Measurements from ENCODE around the gene RNF125.

Gene RNF125

GRCh38 chr18:32114293-32114942, 95.8 kb downstream of the RNF125 start:
- no peak for DNase-seq (ENCODE audit: low read depth, low spot score)
- in situ Hi-C loops (cut with HindIII; ENCODE audit: low sequenced_read_pairs): no loop called here
- no peak for TF ChIP-seq CTCF (IDR thresholded peaks at IDR 0.05; ENCODE audit: low read depth, low read length)
- no peak overlapping the region for H3K4me3 ChIP-seq (ENCODE audit: low read depth, low read length)

- no peak for DNase-seq (ENCODE audit: low read depth, low spot score)
- in situ Hi-C loops (cut with HindIII; ENCODE audit: low sequenced_read_pairs): no loop called here
- TF ChIP-seq CTCF (IDR thresholded peaks at IDR 0.05; ENCODE audit: low read depth, low read length): no peak
- H3K4me3 ChIP-seq (ENCODE audit: low read depth, low read length): no peak overlapping the region
Measured at GRCh38 chr18:32122039-32122438, 103.4 kb downstream of the RNF125 start.

Measured in astrocyte of the spinal cord (primary cell).